SK-N-SH treated with all-trans-retinoic acid at 6 μM for 48 hours (cell line): ENCODE measurements around the gene IL13RA2.

Experiments
- PATZ1 ChIP-seq: fragments of 250-450 bp; sonication (Bioruptor Pico); IDR thresholded peaks from 2 replicates; pipeline ENCODE4 v1.8.0; 2020; ENCODE audit warnings: mild to moderate bottlenecking, moderate library complexity, borderline replicate concordance
- PPARA ChIP-seq: fragments of 250-450 bp; sonication (Bioruptor Pico); IDR thresholded peaks from 2 replicates; pipeline ENCODE4 v1.5.0; 2020; ENCODE audit warnings: mild to moderate bottlenecking, borderline replicate concordance
- TCF4 ChIP-seq: fragments of 250-450 bp; sonication (Bioruptor Pico); IDR thresholded peaks from 2 replicates; pipeline ENCODE4 v1.8.0; 2021; ENCODE audit warnings: mild to moderate bottlenecking, moderate library complexity, borderline replicate concordance
- ZC3H10 ChIP-seq: fragments of 250-450 bp; sonication (Bioruptor Pico); IDR thresholded peaks from 2 replicates; pipeline ENCODE4 v1.5.1; 2021; ENCODE audit warnings: mild to moderate bottlenecking, moderate library complexity
- TF ChIP-seq, protein P1 (sequence below): fragments of 250-450 bp; sonication (Bioruptor Pico); IDR thresholded peaks from 2 replicates; pipeline ENCODE4 v1.5.1; 2020; ENCODE audit warnings: low read depth, mild to moderate bottlenecking, moderate library complexity
- TF ChIP-seq, protein P2 (sequence below): fragments of 250-450 bp; sonication (Bioruptor Pico); IDR thresholded peaks from 2 replicates; pipeline ENCODE4 v1.5.1; 2021; ENCODE audit warnings: mild to moderate bottlenecking, moderate library complexity

- TF ChIP-seq, protein P1, sequence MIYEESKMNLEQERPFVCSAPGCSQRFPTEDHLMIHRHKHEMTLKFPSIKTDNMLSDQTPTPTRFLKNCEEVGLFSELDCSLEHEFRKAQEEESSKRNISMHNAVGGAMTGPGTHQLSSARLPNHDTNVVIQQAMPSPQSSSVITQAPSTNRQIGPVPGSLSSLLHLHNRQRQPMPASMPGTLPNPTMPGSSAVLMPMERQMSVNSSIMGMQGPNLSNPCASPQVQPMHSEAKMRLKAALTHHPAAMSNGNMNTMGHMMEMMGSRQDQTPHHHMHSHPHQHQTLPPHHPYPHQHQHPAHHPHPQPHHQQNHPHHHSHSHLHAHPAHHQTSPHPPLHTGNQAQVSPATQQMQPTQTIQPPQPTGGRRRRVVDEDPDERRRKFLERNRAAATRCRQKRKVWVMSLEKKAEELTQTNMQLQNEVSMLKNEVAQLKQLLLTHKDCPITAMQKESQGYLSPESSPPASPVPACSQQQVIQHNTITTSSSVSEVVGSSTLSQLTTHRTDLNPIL (CRISPR knock-in tag): no peak
- no peak for TF ChIP-seq PATZ1 (CRISPR knock-in tag)
- TF ChIP-seq TCF4 (CRISPR knock-in tag): no peak
- no peak for TF ChIP-seq PPARA (CRISPR knock-in tag)
- TF ChIP-seq, protein P2, sequence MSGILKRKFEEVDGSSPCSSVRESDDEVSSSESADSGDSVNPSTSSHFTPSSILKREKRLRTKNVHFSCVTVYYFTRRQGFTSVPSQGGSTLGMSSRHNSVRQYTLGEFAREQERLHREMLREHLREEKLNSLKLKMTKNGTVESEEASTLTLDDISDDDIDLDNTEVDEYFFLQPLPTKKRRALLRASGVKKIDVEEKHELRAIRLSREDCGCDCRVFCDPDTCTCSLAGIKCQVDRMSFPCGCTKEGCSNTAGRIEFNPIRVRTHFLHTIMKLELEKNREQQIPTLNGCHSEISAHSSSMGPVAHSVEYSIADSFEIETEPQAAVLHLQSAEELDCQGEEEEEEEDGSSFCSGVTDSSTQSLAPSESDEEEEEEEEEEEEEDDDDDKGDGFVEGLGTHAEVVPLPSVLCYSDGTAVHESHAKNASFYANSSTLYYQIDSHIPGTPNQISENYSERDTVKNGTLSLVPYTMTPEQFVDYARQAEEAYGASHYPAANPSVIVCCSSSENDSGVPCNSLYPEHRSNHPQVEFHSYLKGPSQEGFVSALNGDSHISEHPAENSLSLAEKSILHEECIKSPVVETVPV: no peak
- TF ChIP-seq ZC3H10: no peak
Observed at GRCh38 chrX:115029869-115030570, 12.6 kb upstream of the IL13RA2 start.
